GM20000 (cell line): ENCODE measurements around the gene GPR3.
"Not testable (repeated sequence)": the region's sequence is repeated elsewhere in the genome, so short reads cannot be mapped to it uniquely, and the experiment has no call there.

Source experiments
- DNase-seq: peaks from one replicate; pipeline ENCODE4 v3.0.0; 2012; ENCODE audit warnings: low spot score
- TF ChIP-seq, protein P1 (sequence below): IDR thresholded peaks from 2 replicates; pipeline ENCODE4 v1.5.1; 2012; ENCODE audit warnings: mild to moderate bottlenecking, control low read depth; ENCODE audit errors: extremely low read depth, missing control alignments

The GPR3 gene

DNA sequence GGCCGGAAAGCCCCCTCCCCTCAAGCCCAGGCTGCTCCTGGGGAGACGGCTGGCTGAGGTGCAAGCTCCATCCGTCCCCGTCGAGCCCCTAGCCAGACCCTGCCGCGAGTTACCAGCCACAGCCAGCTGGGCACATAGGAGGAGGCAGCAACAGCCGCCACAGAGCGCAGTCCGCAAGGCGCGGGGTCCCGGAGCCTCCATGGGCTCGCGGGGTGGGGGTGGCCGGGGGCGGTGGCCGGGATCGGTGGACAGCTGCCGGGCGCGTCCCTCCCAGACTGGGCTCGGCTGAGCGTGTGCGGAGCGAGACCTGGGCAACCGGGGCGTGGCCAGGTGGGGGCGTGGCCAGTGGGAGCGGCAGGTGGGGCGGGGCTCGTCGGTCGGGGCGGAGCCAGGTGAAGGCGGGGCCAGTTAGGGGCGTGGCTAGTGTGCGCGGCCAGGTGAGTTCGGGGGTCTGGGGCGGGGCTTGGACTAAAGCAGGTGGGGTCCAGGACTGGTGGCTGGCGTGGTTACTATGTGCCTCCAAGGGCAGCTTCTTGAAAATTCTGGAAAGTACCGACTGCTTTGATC lies 9.3 kb upstream of the GPR3 start, which contains the start of gene CD164L2:
CD164L2 (minus strand) TSS at position 295 of the 567 bp plus-strand sequence; CDS start at position 201, 94 bp downstream.
- TF ChIP-seq, protein P1, sequence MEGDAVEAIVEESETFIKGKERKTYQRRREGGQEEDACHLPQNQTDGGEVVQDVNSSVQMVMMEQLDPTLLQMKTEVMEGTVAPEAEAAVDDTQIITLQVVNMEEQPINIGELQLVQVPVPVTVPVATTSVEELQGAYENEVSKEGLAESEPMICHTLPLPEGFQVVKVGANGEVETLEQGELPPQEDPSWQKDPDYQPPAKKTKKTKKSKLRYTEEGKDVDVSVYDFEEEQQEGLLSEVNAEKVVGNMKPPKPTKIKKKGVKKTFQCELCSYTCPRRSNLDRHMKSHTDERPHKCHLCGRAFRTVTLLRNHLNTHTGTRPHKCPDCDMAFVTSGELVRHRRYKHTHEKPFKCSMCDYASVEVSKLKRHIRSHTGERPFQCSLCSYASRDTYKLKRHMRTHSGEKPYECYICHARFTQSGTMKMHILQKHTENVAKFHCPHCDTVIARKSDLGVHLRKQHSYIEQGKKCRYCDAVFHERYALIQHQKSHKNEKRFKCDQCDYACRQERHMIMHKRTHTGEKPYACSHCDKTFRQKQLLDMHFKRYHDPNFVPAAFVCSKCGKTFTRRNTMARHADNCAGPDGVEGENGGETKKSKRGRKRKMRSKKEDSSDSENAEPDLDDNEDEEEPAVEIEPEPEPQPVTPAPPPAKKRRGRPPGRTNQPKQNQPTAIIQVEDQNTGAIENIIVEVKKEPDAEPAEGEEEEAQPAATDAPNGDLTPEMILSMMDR: no peak
- DNase-seq: no peak

DNA sequence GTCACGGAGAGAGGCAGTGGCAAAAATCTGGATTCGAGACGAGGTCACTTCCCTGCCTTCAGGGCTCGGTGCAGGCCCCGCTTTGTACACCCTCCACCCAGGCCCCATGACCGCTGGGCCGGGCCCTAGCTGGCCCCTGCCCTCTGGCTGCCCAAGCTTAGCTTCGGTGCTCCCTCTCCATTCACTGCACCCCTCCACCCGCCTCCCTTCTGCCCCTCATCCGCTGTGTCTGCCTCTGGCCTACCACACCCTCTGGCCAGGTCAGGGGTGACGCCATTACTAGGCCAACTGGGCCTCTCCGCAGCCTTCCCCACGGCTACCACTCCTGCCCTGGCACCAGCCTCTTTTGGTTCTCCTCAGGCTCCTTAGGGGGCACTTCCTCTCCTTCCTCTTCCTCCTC lies 8.8 kb upstream of the GPR3 start:
- no peak for DNase-seq
- TF ChIP-seq, protein P1: no peak

DNA sequence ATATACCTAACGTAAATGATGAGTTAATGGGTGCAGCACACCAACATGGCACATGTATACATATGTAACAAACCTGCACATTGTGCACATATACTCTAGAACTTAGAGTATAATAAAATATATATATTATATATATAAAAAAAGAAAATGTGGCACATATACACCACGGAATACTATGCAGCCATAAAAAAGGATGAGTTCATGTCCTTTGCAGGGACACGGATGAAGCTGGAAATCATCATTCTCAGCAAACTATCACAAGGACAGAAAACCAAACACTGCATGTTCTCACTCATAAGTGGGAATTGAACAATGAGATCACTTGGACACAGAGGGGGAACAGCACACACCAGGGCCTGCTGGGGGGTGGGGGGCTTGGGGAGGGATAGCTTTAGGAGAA lies 7.6 kb upstream of the GPR3 start:
- not testable (repeated sequence) for DNase-seq

DNA sequence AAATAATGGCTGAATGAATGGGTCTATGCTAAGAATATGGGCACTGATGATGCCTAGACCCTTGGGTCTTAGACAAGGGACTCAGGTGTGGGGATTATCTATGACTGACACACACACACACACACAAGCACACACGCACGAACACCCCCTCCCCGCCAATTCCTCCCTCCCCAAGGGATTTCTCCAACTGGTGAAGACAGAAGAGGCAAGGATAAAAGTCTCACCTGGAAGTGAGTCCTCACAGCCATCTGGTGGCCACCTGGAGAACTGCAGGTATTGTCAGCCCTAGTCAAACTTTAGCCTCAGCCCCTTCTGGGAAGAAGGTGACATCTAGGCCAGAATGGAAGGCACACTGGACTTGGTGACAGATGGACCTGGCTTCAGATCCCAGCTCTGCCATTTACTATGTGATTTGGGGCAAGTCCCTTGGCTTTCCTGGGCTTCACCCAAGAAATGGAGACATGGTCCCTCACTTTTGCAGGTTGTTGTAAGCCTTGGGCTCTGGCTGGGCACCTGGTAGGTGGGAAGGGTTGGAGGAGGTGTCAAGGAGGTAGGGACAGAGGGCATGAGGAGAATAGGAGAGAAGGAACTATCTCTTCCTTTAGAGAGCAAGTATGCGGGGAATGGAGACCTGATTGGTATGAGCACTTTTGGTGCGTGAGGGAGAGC lies 4.0 kb upstream of the GPR3 start:
- peak; percentile 86 for DNase-seq
- TF ChIP-seq, protein P1: peak; percentile 95

DNA sequence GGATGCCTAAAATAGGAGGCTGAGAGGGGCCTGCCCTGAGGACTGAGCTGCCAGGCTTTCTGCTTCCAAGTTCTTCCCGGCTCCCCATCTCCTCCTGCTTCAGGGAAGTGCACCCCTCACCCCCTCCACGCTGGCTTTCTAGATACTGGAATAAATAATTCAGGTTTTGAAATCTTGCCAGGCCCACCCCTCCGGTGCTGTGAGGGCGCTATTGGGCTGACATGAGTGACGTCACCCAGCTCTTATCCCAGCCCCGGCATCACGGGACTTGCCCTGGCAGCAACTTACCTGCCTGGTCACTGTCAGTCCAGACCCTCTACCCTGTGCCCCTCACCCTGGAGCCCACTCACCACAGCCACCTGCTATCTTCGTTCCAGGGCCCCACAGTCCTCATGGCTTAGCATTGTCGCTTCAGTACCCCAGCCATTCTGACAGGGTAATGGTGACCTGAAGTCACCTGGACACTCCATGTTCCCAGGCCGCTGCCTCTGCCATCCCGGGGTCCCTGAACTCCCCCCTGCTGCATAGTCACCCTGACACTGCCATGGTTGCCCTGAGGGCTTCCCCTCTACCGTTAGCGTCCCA lies 819 bp upstream of the GPR3 start:
- TF ChIP-seq, protein P1: peak; percentile 3
- peak; percentile 44 for DNase-seq

DNA sequence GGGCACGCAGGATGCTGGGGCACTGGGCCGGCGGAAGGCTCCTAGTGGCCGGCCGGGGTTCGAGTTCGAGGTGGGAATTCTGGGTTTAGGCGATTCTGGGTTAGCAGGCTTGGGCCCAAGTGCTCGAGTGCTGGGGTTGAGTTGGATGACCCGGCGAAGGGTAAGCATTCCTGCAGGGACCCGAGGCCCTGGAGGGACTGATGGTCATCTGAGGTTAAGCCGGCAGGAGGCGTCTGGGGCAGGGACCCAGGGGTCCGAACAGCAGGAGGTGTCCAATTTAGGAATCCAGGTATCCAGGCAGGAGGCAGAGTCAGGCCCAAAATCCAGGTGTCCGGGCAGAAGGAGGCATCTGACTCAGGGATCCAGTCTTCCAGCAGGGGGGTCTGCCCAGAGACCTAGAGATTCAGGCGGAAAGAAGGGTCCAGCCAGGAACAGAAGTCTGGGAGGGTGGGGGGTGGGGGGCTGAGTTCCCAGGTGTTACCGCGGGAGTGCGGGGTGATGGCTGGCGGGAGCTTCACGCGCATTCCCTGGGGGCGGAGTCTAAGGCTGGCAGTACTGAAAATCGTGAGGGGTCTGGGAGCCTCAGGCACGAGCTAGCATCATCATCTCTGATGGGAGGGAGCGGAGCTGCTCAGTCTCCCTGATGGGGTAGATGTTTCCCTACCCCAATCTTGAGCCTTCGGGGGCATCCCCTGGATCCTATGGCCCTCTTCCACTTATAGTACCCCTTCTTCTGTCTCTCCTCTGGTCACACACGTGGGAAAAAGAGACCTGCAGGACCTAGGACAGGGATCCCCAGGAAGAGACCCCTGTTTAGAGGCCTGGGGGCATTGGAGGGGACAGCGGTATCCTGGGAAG lies 585 bp downstream of the GPR3 start:
- TF ChIP-seq, protein P1: no peak
- peak; percentile 40 for DNase-seq

DNA sequence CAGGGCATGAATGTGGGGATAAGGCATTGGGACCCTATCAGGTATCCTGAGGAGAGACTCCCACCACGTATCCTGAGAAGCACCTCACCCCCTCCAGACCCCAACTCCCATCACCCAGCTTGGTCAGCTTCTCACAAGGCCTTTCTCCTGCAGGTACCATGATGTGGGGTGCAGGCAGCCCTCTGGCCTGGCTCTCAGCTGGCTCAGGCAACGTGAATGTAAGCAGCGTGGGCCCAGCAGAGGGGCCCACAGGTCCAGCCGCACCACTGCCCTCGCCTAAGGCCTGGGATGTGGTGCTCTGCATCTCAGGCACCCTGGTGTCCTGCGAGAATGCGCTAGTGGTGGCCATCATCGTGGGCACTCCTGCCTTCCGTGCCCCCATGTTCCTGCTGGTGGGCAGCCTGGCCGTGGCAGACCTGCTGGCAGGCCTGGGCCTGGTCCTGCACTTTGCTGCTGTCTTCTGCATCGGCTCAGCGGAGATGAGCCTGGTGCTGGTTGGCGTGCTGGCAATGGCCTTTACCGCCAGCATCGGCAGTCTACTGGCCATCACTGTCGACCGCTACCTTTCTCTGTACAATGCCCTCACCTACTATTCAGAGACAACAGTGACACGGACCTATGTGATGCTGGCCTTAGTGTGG lies 1.3 kb downstream of the GPR3 start:
- TF ChIP-seq, protein P1: no peak
- DNase-seq: peak; percentile 9
